Ishikawa (cell line): Measurements from ENCODE around the gene CIAPIN1.

Source experiments
- CEBPB ChIP-seq: IDR thresholded peaks from 2 replicates; pipeline ENCODE4 v1.6.1; 2012
- CREB1 ChIP-seq: IDR thresholded peaks from 2 replicates; pipeline ENCODE4 v1.6.1; 2012; ENCODE audit warnings: low read depth
- EP300 ChIP-seq: IDR thresholded peaks from 2 replicates; pipeline ENCODE4 v1.6.1; 2012; ENCODE audit warnings: borderline replicate concordance
- FOXM1 ChIP-seq: IDR thresholded peaks from 2 replicates; pipeline ENCODE4 v1.6.1; 2012; ENCODE audit warnings: low read depth, borderline replicate concordance
- MAX ChIP-seq: IDR thresholded peaks from 2 replicates; pipeline ENCODE4 v1.6.1; 2012
- NFIC ChIP-seq: IDR thresholded peaks from 2 replicates; pipeline ENCODE4 v1.6.1; 2012
- RAD21 ChIP-seq: IDR thresholded peaks from 2 replicates; pipeline ENCODE4 v1.6.1; 2012; ENCODE audit warnings: low read depth
- REST ChIP-seq: IDR thresholded peaks from 2 replicates; pipeline ENCODE4 v1.6.1; 2012; ENCODE audit warnings: low read depth, mild to moderate bottlenecking
- TAF1 ChIP-seq: IDR thresholded peaks from 2 replicates; pipeline ENCODE4 v1.6.1; 2012; ENCODE audit warnings: low read depth, mild to moderate bottlenecking
- TCF12 ChIP-seq: IDR thresholded peaks from 2 replicates; pipeline ENCODE4 v1.6.1; 2012; ENCODE audit warnings: low read depth
- TEAD4 ChIP-seq: IDR thresholded peaks from 2 replicates; pipeline ENCODE4 v1.6.1; 2012
- USF1 ChIP-seq: IDR thresholded peaks from 2 replicates; pipeline ENCODE4 v1.6.1; 2012
- YY1 ChIP-seq: IDR thresholded peaks from 2 replicates; pipeline ENCODE4 v1.6.1; 2012; ENCODE audit warnings: low read depth

- no peak for TF ChIP-seq EP300
- TF ChIP-seq CEBPB = no peak
- no peak for TF ChIP-seq TAF1
- TF ChIP-seq RAD21 = no peak
- no peak for TF ChIP-seq REST
- TF ChIP-seq USF1 = no peak
- no peak for TF ChIP-seq TEAD4
- TF ChIP-seq YY1 = no peak
- TF ChIP-seq TCF12 = no peak
- no peak for TF ChIP-seq FOXM1
- TF ChIP-seq MAX = no peak
- TF ChIP-seq CREB1 = no peak
- no peak for TF ChIP-seq NFIC
Observed at GRCh38 chr16:57407521-57408353, 39.4 kb downstream of the CIAPIN1 start.
